Small intestine (tissue), 7 donors: ENCODE measurements around the gene ZFP1. TPM values are rescaled to one million over a fixed set of nuclear protein-coding genes. Genes with fewer than 3 reads are reported as not detected.

Experiments
- DNase-seq, 2 donors: peaks; one replicate each; pipeline versions ENCODE4 v3.0.0 to v3.0.0-alpha.2; 2013
- FAIRE-seq: peaks from 2 replicates; lab custom pipeline; 2012; peaks lifted over from hg19 to GRCh38; lab: Jason Lieb, UNC
- H3K27ac ChIP-seq, 3 donors: one replicate each; pipeline ENCODE4 v1.5.1; 2013; ENCODE audit warnings: low read length in 2 of 3, mild to moderate bottlenecking in 2 of 3, control low read depth in 1 of 3, inconsistent platforms in 1 of 3, low read depth in 1 of 3, moderate library complexity in 1 of 3
- H3K27me3 ChIP-seq, 3 donors: one replicate each; pipeline ENCODE4 v1.6.1; 2013; ENCODE audit warnings: low read length in 3 of 3, inconsistent platforms in 1 of 3; ENCODE audit not compliant: control insufficient read depth in 3 of 3, insufficient read depth in 3 of 3
- H3K36me3 ChIP-seq, 3 donors: one replicate each; pipeline ENCODE4 v1.6.1; 2013; ENCODE audit warnings: low read length in 3 of 3, inconsistent platforms in 1 of 3, low read depth in 1 of 3, mild to moderate bottlenecking in 1 of 3, moderate library complexity in 1 of 3; ENCODE audit not compliant: control insufficient read depth in 3 of 3, insufficient read depth in 2 of 3
- H3K4me1 ChIP-seq, 3 donors: one replicate each; pipeline ENCODE4 v1.6.1; 2013; ENCODE audit warnings: low read length in 2 of 3, inconsistent platforms in 1 of 3, low read depth in 1 of 3, mild to moderate bottlenecking in 1 of 3, moderate library complexity in 1 of 3; ENCODE audit not compliant: control insufficient read depth in 3 of 3, insufficient read depth in 2 of 3
- H3K4me3 ChIP-seq, 3 donors: one replicate each; pipeline ENCODE4 v1.5.1; 2013; ENCODE audit warnings: low read length in 3 of 3, control low read depth in 1 of 3, inconsistent platforms in 1 of 3, low read depth in 1 of 3, mild to moderate bottlenecking in 1 of 3, moderate library complexity in 1 of 3
- H3K9me3 ChIP-seq, 2 donors: one replicate each; pipeline ENCODE4 v1.6.1; 2013; ENCODE audit warnings: low read depth in 1 of 2, low read length in 1 of 2; ENCODE audit not compliant: control insufficient read depth in 2 of 2, insufficient read depth in 1 of 2
- WGBS, 3 donors: extraction: QIAGEN DNeasy Blood & Tissue Kit; methylation state at CpG; one replicate each; pipeline ENCODE4 v1.1.7; 2013; 5-methylcytosine and 5-hydroxymethylcytosine counted together
- polyA plus RNA-seq, 4 donors: library from polyadenylated mRNA; stranded (reverse) in 3 of 4; unstranded in 1 of 4; fragments of 200-250 nt in 3 of 4; fragments of 120-200 nt in 1 of 4; gene quantifications; one replicate each; pipeline versions ENCODE4 v1.2.1 to v1.2.3, GENCODE V29; 2013
- donor health status: healthy with polysubstance abuse.
- donor health status: control.
- donor health status: control.
- donor health status: Bipolar disorder and iron deficiency.
- donor health status: healthy.

Gene ZFP1
- polyA plus RNA-seq, 4 donors, result 2.2 to 8.8 (median 2.8) TPM

- H3K27ac ChIP-seq, result no peak overlapping the region
- no peak for FAIRE-seq
- no peak overlapping the region for H3K4me3 ChIP-seq
- no peaks in the 10 kb centered on the region for H3K36me3 ChIP-seq
- H3K9me3 ChIP-seq, result no peaks in the 10 kb centered on the region
- WGBS, 3 donors, result 76 to 88% (median 82%) methylated on average over 2 of the region's 2 CpGs
- no peaks in the 10 kb centered on the region for H3K4me1 ChIP-seq
- no peaks in the 10 kb centered on the region for H3K27me3 ChIP-seq
- DNase-seq, result no peak
Measured at GRCh38 chr16:75216127-75216526, 67.8 kb downstream of the ZFP1 start.

DNA sequence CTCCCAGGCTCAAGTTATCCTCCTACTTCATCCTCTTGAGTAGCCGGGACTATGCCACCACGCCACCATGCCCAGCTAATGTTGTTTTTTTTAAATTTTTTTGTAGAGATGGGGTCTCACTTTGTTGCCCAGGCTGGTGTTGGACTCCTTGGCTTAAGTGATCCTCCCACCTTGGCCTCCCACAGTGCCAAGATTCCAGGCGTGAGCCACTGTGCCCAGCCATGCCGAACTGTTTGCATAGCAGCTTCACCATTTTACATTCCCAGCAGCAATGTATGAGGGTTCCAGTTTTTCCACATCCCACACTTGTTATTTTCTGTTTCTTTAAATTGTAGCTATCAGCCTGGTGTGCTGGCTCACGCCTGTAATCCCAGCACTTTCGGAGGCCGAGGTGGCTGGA lies 68.3 kb downstream of the ZFP1 start:
- FAIRE-seq, result no peak

GRCh38 chr16:75217389-75217851 lies 69.1 kb downstream of the ZFP1 start:
- WGBS, 3 donors, result 77 to 92% (median 84%) methylated on average over 11 of the region's 11 CpGs
- Histone ChIP-seq H3K36me3 (no peaks in the 10 kb centered on the region), H3K4me3 (no peak overlapping the region), H3K4me1 (no peaks in the 10 kb centered on the region), H3K27ac (no peak overlapping the region), H3K27me3 (no peaks in the 10 kb centered on the region), H3K9me3 (no peaks in the 10 kb centered on the region)
- FAIRE-seq, result no peak
- DNase-seq, result no peak

More for the DNA sequence above, 68.3 kb downstream of the ZFP1 start:
- H3K4me1 ChIP-seq, result no peaks in the 10 kb centered on the region
- no peak overlapping the region for H3K4me3 ChIP-seq
- H3K27me3 ChIP-seq, result no peaks in the 10 kb centered on the region
- no peak overlapping the region for H3K27ac ChIP-seq
- WGBS, 3 donors, result 87 to 94% (median 90%) methylated on average over 7 of the region's 7 CpGs
- no peak for DNase-seq
- H3K9me3 ChIP-seq, result no peaks in the 10 kb centered on the region
- H3K36me3 ChIP-seq, result no peaks in the 10 kb centered on the region

GRCh38 chr16:75218256-75219076 lies 70.1 kb downstream of the ZFP1 start, which contains the start of gene CTRB1:
Gene CTRB1 (plus strand): TSS chr16:75218988. CDS start chr16:75219008, 20 bp downstream.
- H3K9me3 ChIP-seq, result no peaks in the 10 kb centered on the region
- no peaks in the 10 kb centered on the region for H3K4me1 ChIP-seq
- DNase-seq, result no peak
- WGBS, 3 donors, result 78 to 79% (median 78%) methylated on average over 17 to 19 of the region's 19 CpGs
- no peaks in the 10 kb centered on the region for H3K27me3 ChIP-seq
- H3K4me3 ChIP-seq, result no peak within 1 kb of the TSS
- FAIRE-seq, result no peak
- H3K27ac ChIP-seq, result no peak within 1 kb of the TSS
- no peaks in the 10 kb centered on the region for H3K36me3 ChIP-seq

GRCh38 chr16:75219088-75219487 lies 70.8 kb downstream of the ZFP1 start:
- Histone ChIP-seq H3K4me1 (no peaks in the 10 kb centered on the region), H3K27ac (no peak overlapping the region), H3K27me3 (no peaks in the 10 kb centered on the region), H3K4me3 (no peak overlapping the region), H3K9me3 (no peaks in the 10 kb centered on the region), H3K36me3 (no peaks in the 10 kb centered on the region)
- FAIRE-seq (no peak), DNase-seq (no peak)
- 62 to 74% (median 67%) methylated on average over 4 of the region's 4 CpGs for WGBS, 3 donors

GRCh38 chr16:75219838-75220237 lies 71.5 kb downstream of the ZFP1 start:
- Histone ChIP-seq H3K4me3 (no peak overlapping the region), H3K9me3 (no peaks in the 10 kb centered on the region), H3K4me1 (no peaks in the 10 kb centered on the region), H3K36me3 (no peaks in the 10 kb centered on the region), H3K27ac (no peak overlapping the region), H3K27me3 (peaks cover 0 to 6% (median 0%) of the 10 kb centered on the region in 3 donors)
- FAIRE-seq (no peak), DNase-seq (no peak)
- 41 to 64% (median 55%) methylated on average over 5 of the region's 5 CpGs for WGBS, 3 donors

Other genes starting within 250 kb of the ZFP1 start
- gene WDR59, start 163.4 kb upstream of the ZFP1 start, polyA plus RNA-seq, result 10 to 100 TPM; 13.9 to 68.9 (median 25.2) TPM
- gene ZNRF1, start 149.5 kb upstream of the ZFP1 start, polyA plus RNA-seq, result 10 to 100 TPM in 1 of 4 donors, 1 to 10 TPM in 3; 5.8 to 10.1 (median 8.0) TPM
- gene LDHD, start 31.7 kb upstream of the ZFP1 start, polyA plus RNA-seq, result 10 to 100 TPM in 2 of 4 donors, 1 to 10 TPM in 2; 8.7 to 33.8 (median 19.5) TPM
- gene CTRB2, start 58.6 kb downstream of the ZFP1 start, polyA plus RNA-seq, result 10 to 100 TPM in 2 of 4 donors, under 1 TPM in 1, not detected in 1; 0.34 to 19.2 (median 13.0) TPM
- 10 to 100 TPM in 1 of 4 donors, 1 to 10 TPM in 1, under 1 TPM in 2; 0.04 to 23.7 (median 3.6) TPM for gene CTRB1, start 70.5 kb downstream of the ZFP1 start, polyA plus RNA-seq
- 100 to 1,000 TPM in 1 of 4 donors, 10 to 100 TPM in 3; 57.1 to 105 (median 77.6) TPM for gene BCAR1, start 103.1 kb downstream of the ZFP1 start, polyA plus RNA-seq